Measurements from ENCODE around the gene ANKRD33.

Gene ANKRD33

DNA sequence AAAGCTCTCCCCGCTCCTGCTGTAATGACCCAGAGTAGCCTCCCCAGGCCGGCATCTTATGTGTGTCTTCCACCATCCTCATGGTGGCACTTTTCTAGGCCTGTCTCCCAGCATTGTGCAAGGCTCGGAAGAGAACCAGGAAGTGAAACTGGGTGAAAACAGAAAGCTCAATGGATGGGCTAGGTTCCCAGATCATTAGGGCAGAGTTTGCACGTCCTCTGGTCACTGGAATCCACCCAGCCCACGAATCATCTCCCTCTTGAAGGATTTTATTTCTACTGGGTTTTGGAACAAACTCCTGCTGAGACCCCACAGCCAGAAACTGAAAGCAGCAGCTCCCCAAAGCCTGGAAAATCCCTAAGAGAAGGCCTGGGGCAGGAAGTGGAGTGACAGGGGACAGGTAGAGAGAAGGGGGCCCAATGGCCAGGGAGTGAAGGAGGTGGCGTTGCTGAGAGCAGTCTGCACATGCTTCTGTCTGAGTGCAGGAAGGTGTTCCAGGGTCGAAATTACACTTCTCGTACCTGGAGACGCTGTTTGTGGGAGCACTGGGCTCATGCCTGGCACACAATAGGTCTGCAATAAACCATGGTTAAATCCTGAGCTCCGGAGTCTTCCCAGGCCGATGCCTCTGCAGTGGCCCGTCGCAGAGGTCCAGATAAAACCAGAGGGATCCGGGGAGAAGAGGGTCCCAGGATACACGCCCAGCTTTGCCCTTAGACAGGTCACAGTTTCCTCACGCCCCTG, 35.0 kb downstream of the ANKRD33 start:
- H3K4me1 Mint-ChIP-seq (ENCODE audit: low read depth): peaks cover 11% of the 10 kb centered on the region
- no peak for DNase-seq

GRCh38 chr12:51923506-51924365, 35.8 kb downstream of the ANKRD33 start:
- DNase-seq: peak; percentile 76
- no peaks in the 10 kb centered on the region for H3K36me3 Mint-ChIP-seq (ENCODE audit: low read depth)
- H3K27ac Mint-ChIP-seq: no peak overlapping the region
- peaks cover 3% of the 10 kb centered on the region for H3K27me3 Mint-ChIP-seq
- peaks cover 11% of the 10 kb centered on the region for H3K4me1 Mint-ChIP-seq (ENCODE audit: low read depth)
- H3K9me3 Mint-ChIP-seq: no peaks in the 10 kb centered on the region
- H3K4me3 Mint-ChIP-seq: no peak overlapping the region

More for the DNA sequence above, 35.0 kb downstream of the ANKRD33 start:
- H3K27ac Mint-ChIP-seq: no peak overlapping the region
- H3K27me3 Mint-ChIP-seq: peaks cover 3% of the 10 kb centered on the region
- H3K36me3 Mint-ChIP-seq (ENCODE audit: low read depth): no peaks in the 10 kb centered on the region
- no peaks in the 10 kb centered on the region for H3K9me3 Mint-ChIP-seq
- no peak overlapping the region for H3K4me3 Mint-ChIP-seq

- DNase-seq: no peak
- Mint-ChIP-seq H3K9me3 (no peaks in the 10 kb centered on the region), H3K36me3 (ENCODE audit: low read depth) (no peaks in the 10 kb centered on the region), H3K4me1 (ENCODE audit: low read depth) (peaks cover 11% of the 10 kb centered on the region), H3K4me3 (no peak overlapping the region), H3K27me3 (peaks cover 3% of the 10 kb centered on the region), H3K27ac (no peak overlapping the region)
Measured at GRCh38 chr12:51924551-51925319, 36.8 kb downstream of the ANKRD33 start.

- peaks cover 3% of the 10 kb centered on the region for H3K27me3 Mint-ChIP-seq
- H3K4me1 Mint-ChIP-seq (ENCODE audit: low read depth): peaks cover 11% of the 10 kb centered on the region
- no peak overlapping the region for H3K27ac Mint-ChIP-seq
- no peaks in the 10 kb centered on the region for H3K9me3 Mint-ChIP-seq
- no peak for DNase-seq
- H3K36me3 Mint-ChIP-seq (ENCODE audit: low read depth): no peaks in the 10 kb centered on the region
- H3K4me3 Mint-ChIP-seq: no peak overlapping the region
Measured at GRCh38 chr12:51925346-51926063, 37.6 kb downstream of the ANKRD33 start.

DNA sequence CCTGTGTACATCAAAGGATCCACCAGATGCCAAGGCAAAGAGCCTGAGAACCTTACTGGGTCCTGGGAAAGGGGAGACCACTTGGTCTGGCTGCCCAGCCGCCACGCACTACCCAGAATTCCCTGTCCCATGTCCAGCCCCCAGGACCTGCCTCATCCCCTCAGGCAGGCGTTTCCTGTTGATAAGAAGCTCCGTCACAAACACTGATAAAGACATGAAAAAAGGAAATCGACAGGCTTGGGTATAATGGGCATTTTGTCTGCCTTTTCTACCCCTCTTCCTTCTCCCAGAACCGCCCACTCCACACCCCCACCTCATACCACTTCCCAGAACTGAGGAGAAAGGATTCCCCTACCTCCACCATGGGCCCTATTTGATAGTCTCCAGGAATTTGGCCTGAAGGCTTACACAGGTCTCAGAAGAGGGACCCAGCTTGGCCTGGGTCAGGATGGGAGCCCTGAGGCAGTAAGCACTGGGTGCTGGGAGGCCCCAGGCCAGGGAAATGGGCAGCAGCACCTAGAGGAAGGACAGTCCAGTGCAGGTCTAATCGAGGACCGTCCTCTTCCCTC, 38.2 kb downstream of the ANKRD33 start:
- DNase-seq: no peak
- H3K4me3 Mint-ChIP-seq: no peak overlapping the region
- H3K27me3 Mint-ChIP-seq: peaks cover 3% of the 10 kb centered on the region
- peaks cover 11% of the 10 kb centered on the region for H3K4me1 Mint-ChIP-seq (ENCODE audit: low read depth)
- H3K9me3 Mint-ChIP-seq: no peaks in the 10 kb centered on the region
- no peaks in the 10 kb centered on the region for H3K36me3 Mint-ChIP-seq (ENCODE audit: low read depth)
- H3K27ac Mint-ChIP-seq: no peak overlapping the region

- Mint-ChIP-seq H3K36me3 (ENCODE audit: low read depth) (no peaks in the 10 kb centered on the region), H3K4me3 (no peak overlapping the region), H3K27ac (no peak overlapping the region), H3K27me3 (peaks cover 3% of the 10 kb centered on the region), H3K4me1 (ENCODE audit: low read depth) (peaks cover 11% of the 10 kb centered on the region), H3K9me3 (no peaks in the 10 kb centered on the region)
- DNase-seq: peak; percentile 70
Measured at GRCh38 chr12:51926718-51927117, 38.8 kb downstream of the ANKRD33 start.

GRCh38 chr12:51932218-51933076, 44.5 kb downstream of the ANKRD33 start:
- H3K36me3 Mint-ChIP-seq (ENCODE audit: low read depth): no peaks in the 10 kb centered on the region
- no peak overlapping the region for H3K4me3 Mint-ChIP-seq
- no peaks in the 10 kb centered on the region for H3K4me1 Mint-ChIP-seq (ENCODE audit: low read depth)
- no peaks in the 10 kb centered on the region for H3K27me3 Mint-ChIP-seq
- H3K9me3 Mint-ChIP-seq: no peaks in the 10 kb centered on the region
- no peak for DNase-seq
- H3K27ac Mint-ChIP-seq: no peak overlapping the region

GRCh38 chr12:51934080-51934479, 46.2 kb downstream of the ANKRD33 start:
- Mint-ChIP-seq H3K36me3 (ENCODE audit: low read depth) (no peaks in the 10 kb centered on the region), H3K4me3 (no peak overlapping the region), H3K4me1 (ENCODE audit: low read depth) (no peaks in the 10 kb centered on the region), H3K9me3 (no peaks in the 10 kb centered on the region), H3K27me3 (no peaks in the 10 kb centered on the region), H3K27ac (no peak overlapping the region)
- no peak for DNase-seq

DNA sequence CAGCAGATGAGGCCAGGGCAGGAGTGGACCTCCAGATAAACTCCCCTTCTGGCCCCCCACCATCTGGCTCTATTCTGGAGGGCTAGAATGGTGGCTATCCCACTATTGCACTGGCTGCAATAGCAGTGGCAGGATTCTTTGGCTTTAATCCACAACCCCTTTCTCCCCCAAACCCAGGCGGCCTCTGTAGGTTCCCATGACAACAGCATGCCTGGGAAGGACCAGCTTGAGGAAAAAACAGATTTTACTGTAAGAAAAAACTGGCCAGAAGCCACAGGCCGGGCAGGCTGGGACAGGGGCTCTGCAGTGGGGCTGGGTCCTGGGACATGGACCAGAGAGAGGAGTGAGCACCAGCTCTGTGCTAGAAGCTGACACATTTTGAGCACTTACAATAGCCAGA, 50.0 kb downstream of the ANKRD33 start:
- H3K27me3 Mint-ChIP-seq: peaks cover 7% of the 10 kb centered on the region
- peaks cover 2% of the 10 kb centered on the region for H3K4me1 Mint-ChIP-seq (ENCODE audit: low read depth)
- no peaks in the 10 kb centered on the region for H3K9me3 Mint-ChIP-seq
- DNase-seq: no peak
- no peak overlapping the region for H3K4me3 Mint-ChIP-seq
- H3K27ac Mint-ChIP-seq: no peak overlapping the region
- no peaks in the 10 kb centered on the region for H3K36me3 Mint-ChIP-seq (ENCODE audit: low read depth)

DNA sequence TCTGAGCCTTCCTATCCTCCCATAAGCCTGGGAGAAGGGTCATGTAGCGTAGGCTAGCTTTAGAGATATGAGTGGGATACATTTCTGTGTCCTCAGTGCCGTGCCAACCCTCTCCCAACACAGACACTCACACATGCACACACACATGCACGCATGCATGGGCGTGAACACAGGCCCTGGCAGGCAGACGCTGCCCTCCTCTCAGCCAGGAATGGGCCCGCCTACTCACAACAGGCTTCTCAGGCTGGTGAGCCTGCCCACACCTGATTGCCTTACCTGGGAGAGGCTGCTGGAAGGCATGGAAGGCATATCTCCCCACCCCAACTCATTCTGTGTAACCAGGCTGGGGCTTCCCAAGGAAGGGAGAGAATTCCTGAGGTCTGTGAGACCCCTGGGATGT, 50.8 kb downstream of the ANKRD33 start:
- Mint-ChIP-seq H3K27ac (no peak overlapping the region), H3K9me3 (no peaks in the 10 kb centered on the region), H3K4me1 (ENCODE audit: low read depth) (peaks cover 2% of the 10 kb centered on the region), H3K4me3 (no peak overlapping the region), H3K36me3 (ENCODE audit: low read depth) (no peaks in the 10 kb centered on the region), H3K27me3 (peaks cover 7% of the 10 kb centered on the region)
- no peak for DNase-seq

- Mint-ChIP-seq H3K27me3 (peaks cover 7% of the 10 kb centered on the region), H3K9me3 (peaks cover 5% of the 10 kb centered on the region), H3K36me3 (ENCODE audit: low read depth) (no peaks in the 10 kb centered on the region), H3K4me3 (no peak overlapping the region), H3K4me1 (ENCODE audit: low read depth) (peaks cover 2% of the 10 kb centered on the region), H3K27ac (no peak overlapping the region)
- DNase-seq: no peak
Measured at GRCh38 chr12:51941011-51941581, 53.2 kb downstream of the ANKRD33 start.

All from activated T-cell treated with anti-CD3 and anti-CD28 coated beads, Interleukin-2, amount 50 U/mL, for 24 hours (primary cell).